ENCODE results near the gene ZNF280D. TPM values are rescaled to one million over a fixed set of nuclear protein-coding genes. Genes with fewer than 3 reads are reported as not detected.

The ZNF280D gene
- total RNA-seq, 2 donors from 2014 or later = 24.9 to 27.4 TPM

DNA sequence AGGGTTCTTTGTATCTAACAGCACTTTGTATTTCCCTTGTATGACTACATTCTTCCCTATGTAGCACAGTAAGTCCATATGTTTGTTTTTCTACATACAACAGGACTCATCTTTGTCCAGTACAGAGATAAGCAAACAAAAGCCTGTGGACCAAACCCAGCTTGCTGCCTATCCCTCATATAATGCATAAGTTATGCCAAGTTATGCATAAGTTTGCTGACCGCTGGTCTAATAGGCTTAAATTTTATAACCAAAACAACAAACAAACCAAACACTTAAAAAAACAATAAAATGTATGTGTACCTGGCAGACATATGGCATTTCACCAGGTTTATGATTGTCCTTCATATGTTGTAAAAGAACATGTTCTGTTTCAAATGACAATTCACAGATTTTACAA, 56.0 kb downstream of the ZNF280D start:
- TF ChIP-seq, protein P1, sequence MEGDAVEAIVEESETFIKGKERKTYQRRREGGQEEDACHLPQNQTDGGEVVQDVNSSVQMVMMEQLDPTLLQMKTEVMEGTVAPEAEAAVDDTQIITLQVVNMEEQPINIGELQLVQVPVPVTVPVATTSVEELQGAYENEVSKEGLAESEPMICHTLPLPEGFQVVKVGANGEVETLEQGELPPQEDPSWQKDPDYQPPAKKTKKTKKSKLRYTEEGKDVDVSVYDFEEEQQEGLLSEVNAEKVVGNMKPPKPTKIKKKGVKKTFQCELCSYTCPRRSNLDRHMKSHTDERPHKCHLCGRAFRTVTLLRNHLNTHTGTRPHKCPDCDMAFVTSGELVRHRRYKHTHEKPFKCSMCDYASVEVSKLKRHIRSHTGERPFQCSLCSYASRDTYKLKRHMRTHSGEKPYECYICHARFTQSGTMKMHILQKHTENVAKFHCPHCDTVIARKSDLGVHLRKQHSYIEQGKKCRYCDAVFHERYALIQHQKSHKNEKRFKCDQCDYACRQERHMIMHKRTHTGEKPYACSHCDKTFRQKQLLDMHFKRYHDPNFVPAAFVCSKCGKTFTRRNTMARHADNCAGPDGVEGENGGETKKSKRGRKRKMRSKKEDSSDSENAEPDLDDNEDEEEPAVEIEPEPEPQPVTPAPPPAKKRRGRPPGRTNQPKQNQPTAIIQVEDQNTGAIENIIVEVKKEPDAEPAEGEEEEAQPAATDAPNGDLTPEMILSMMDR (IDR thresholded peaks at IDR 0.05) = no peak
- Histone ChIP-seq H3K27ac (no peak overlapping the region), H3K9me3 (no peaks in the 10 kb centered on the region), H3K4me3 (no peak overlapping the region), H3K9ac (ENCODE audit: low read depth in 2 of 2, low read length in 2 of 2) (no peak overlapping the region), H3K4me1 (no peaks in the 10 kb centered on the region), H3K27me3 (no peaks in the 10 kb centered on the region), H3K36me3 (no peaks in the 10 kb centered on the region)
- DNase-seq = no peak
- intact Hi-C loops (cut with DNase I) = no loop called here

DNA sequence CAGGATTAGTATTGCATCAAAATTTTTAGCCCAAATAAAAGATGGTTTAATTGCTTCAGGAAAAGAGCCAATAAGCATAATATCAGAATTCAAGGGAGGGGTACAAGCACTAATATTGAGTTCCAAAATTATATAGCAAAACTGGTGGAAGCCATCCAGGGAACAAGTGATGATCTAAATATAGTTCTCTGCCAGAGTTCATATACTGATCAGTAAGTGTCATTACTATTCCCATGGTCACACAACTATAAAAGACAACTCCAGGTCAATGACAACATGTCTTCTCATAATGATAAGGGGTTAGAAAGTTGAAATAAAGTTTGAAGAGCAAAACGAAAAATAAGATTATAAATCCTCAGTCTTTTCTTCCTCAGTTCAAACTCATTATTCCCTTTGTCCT, 57.4 kb downstream of the ZNF280D start:
- H3K36me3 ChIP-seq = no peaks in the 10 kb centered on the region
- intact Hi-C loops (cut with DNase I) = no loop called here
- TF ChIP-seq, protein P1 (IDR thresholded peaks at IDR 0.05) = no peak
- H3K9me3 ChIP-seq = no peaks in the 10 kb centered on the region
- H3K4me1 ChIP-seq = no peaks in the 10 kb centered on the region
- no peak overlapping the region for H3K9ac ChIP-seq (ENCODE audit: low read depth in 2 of 2, low read length in 2 of 2)
- H3K4me3 ChIP-seq = no peak overlapping the region
- no peaks in the 10 kb centered on the region for H3K27me3 ChIP-seq
- DNase-seq = no peak
- no peak overlapping the region for H3K27ac ChIP-seq

DNA sequence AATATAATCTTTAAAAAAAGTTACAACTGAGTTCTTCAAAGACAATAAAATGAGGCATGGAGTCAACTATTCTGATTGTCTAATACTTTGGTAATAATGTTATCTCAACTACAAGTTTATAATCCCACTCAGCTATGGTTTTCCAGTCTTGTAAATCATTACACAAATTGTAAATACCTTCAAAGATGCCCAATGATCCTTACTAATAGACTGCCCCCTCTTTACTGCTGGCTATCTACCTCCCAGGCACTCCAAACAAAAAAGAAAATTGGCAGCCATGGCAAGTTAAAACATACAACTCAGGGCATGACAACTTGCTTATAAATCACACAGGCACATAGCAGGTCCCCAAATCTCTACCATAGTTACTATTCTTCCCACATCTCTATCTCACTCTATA, 58.5 kb downstream of the ZNF280D start:
- Histone ChIP-seq H3K9ac (ENCODE audit: low read depth in 2 of 2, low read length in 2 of 2) (no peak overlapping the region), H3K9me3 (no peaks in the 10 kb centered on the region)

DNA sequence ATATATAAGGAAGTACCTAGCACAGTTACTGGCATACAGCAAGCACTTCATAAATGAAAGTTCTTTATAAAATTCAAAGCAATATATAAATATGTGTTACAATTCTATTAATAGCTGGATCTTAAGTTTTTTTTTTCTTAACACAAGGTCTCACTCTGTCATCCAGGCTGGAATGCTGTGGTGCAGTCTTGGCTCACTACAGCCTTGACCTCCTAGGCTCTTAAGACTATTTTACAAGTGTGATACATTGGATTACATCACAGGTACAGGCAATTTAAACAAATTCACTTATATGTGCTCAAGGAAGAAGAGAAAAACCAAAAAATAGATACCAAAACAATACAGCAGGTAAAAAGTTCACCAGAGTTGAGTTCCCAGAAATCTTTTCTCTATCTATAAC, 60.6 kb downstream of the ZNF280D start:
- intact Hi-C loops (cut with DNase I) = no loop called here

More for the DNA sequence above, 58.5 kb downstream of the ZNF280D start:
- Histone ChIP-seq H3K36me3 (no peaks in the 10 kb centered on the region), H3K4me3 (no peak overlapping the region), H3K27ac (no peak overlapping the region), H3K4me1 (no peaks in the 10 kb centered on the region), H3K27me3 (no peaks in the 10 kb centered on the region)
- DNase-seq = no peak
- TF ChIP-seq, protein P1 (IDR thresholded peaks at IDR 0.05) = no peak
- intact Hi-C loops (cut with DNase I) = no loop called here

DNA sequence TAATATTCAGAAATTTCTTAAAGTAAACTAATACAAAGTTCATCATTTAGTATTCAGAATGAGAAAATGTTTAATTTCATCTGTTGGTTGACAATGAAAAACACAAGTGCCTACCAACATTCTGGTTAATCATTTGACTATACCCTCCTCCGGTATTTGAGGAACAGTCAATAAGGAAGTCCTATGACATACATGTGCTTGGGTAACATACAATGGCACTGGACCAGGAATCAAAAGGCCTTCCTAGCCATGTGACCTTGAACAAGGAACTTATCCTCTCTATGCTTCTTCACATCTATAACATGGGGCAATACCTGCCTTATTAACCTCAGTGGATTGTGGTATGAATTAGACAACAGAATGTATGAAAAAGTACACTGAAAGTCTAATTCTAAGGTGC, 65.8 kb downstream of the ZNF280D start:
- Histone ChIP-seq H3K4me1 (no peaks in the 10 kb centered on the region), H3K27ac (no peak overlapping the region), H3K9me3 (no peaks in the 10 kb centered on the region), H3K4me3 (no peak overlapping the region), H3K27me3 (no peaks in the 10 kb centered on the region), H3K36me3 (peaks cover 4% of the 10 kb centered on the region), H3K9ac (ENCODE audit: low read depth in 2 of 2, low read length in 2 of 2) (no peak overlapping the region)
- TF ChIP-seq, protein P1 (IDR thresholded peaks at IDR 0.05) = no peak
- DNase-seq = no peak
- intact Hi-C loops (cut with DNase I) = no loop called here

More for the DNA sequence above, 60.6 kb downstream of the ZNF280D start:
- H3K4me3 ChIP-seq = no peak overlapping the region
- no peaks in the 10 kb centered on the region for H3K4me1 ChIP-seq
- TF ChIP-seq, protein P1 (IDR thresholded peaks at IDR 0.05) = no peak
- no peak for DNase-seq
- no peaks in the 10 kb centered on the region for H3K9me3 ChIP-seq
- H3K27me3 ChIP-seq = no peaks in the 10 kb centered on the region
- no peaks in the 10 kb centered on the region for H3K36me3 ChIP-seq
- H3K27ac ChIP-seq = no peak overlapping the region
- H3K9ac ChIP-seq (ENCODE audit: low read depth in 2 of 2, low read length in 2 of 2) = no peak overlapping the region

GRCh38 chr15:56660943-56661342, 72.4 kb downstream of the ZNF280D start:
- Histone ChIP-seq H3K9me3 (no peaks in the 10 kb centered on the region), H3K36me3 (peaks cover under 1% of the 10 kb centered on the region), H3K9ac (ENCODE audit: low read depth in 2 of 2, low read length in 2 of 2) (no peak overlapping the region), H3K4me1 (no peaks in the 10 kb centered on the region), H3K27me3 (no peaks in the 10 kb centered on the region), H3K27ac (no peak overlapping the region), H3K4me3 (no peak overlapping the region)
- intact Hi-C loops (cut with DNase I) = no loop called here
- no peak for DNase-seq
- TF ChIP-seq, protein P1 (IDR thresholded peaks at IDR 0.05) = no peak

Measured in colonic mucosa (tissue), 4 donors.